DLD1 (cell line): ENCODE data around the gene KCNAB2.

ENCODE experiments used
- in situ Hi-C: cut with HindIII; loops from 2 replicates; pipeline ENCODE4 v1.10.0; 2017; ENCODE audit warnings: low sequenced_read_pairs

The KCNAB2 gene

DNA sequence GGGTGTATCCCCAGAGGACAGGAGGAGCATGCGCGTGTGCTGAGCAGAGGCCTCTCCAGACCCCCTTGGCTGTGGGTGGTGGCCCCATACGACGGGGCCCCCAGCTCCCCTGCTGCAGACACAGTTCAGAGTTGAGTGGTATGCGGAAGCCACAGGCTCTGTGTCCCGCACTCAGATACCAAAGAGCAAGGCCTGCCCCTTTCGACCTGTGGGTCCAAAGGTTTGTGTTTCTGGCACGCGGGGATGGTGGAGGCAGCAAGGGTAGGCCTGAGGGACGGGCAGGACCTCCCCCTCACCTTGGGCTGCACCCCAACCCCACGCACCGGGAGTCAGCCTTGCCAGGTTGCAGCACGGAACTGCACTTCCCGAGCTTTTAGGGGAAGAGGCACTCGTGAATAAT, at the start of gene KCNAB2:
TSS of gene KCNAB2 (plus strand) at position 328 of the 400 bp plus-strand sequence. CDS start 5,649 bp downstream, outside the sequence.
- in situ Hi-C loops: no loop called here

DNA sequence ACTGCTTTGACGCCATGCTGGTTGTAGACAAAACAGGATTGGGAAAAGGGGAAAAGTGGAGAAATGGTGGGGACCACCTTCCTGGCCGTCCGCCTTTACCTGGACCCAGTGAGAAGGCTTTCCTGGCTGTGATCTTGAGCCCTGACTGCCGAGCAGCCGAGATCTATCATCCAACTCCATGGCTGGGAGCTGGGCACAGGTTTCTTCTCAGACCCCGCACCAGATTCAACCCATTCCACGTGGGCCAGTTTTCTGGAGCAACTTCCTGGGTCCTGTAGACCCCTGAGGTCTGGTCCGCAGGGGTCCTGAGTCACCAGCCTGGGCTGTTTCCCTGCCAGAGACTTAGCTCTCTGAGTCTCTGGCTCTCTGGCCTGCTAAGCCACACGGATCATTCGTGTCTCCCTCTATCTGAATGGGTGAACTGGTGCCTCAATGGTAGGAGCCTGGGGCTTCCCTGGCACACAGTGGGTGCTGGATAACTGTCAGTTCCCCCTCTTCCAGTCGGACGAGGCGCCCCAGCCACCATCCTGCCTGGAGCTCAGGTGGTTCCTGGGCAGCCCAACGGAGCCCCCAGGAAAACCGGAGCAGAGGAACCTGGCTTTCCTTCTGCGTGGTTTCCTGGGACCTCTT, 48.9 kb upstream of the KCNAB2 start:
- in situ Hi-C loops: no loop called here

- in situ Hi-C loops: no loop called here
These were observed 48.4 kb upstream of the KCNAB2 start for GRCh38 chr1:5997316-5997715.

DNA sequence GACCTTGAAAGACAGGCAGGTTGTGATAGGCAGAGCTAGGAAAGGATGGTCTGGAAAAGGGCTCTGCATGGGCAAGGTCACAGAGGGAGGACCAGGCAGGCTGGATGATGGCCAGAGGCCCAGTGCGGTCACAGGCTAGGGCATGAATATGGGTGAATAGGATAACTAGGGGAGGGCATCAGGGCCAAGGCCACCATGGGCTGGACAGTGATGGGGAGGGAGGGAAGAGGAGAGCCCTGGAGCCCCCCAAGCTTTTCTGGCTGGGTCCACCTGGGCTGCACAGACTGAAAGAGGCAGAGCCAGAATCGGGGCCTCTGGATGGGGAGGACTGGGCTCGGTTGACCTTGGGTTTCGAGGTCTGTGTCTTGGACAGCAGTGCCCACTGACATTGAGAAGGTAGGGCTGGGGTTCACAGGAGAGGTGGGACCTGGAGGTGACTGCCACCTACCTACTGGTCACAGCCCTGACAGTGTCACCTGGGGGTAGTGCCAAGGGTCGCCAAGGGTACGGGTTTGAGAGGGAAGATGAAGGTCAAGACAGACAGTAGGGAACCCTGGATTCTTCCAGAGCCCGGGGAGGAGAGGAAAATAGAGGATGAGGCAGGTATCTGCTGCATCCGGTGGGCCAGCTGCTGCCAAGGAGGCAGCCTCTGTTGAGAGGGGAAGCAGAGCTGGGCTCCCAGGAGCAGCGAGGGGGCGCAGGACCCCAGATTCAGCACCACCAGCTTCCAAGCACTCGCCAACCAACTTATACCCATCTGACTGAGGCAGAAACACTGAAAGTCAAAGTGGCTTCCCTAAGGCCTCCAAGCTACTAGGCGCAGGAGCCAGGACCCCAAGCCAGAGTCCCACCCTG, 47.4 kb upstream of the KCNAB2 start:
- in situ Hi-C loops: no loop called here

DNA sequence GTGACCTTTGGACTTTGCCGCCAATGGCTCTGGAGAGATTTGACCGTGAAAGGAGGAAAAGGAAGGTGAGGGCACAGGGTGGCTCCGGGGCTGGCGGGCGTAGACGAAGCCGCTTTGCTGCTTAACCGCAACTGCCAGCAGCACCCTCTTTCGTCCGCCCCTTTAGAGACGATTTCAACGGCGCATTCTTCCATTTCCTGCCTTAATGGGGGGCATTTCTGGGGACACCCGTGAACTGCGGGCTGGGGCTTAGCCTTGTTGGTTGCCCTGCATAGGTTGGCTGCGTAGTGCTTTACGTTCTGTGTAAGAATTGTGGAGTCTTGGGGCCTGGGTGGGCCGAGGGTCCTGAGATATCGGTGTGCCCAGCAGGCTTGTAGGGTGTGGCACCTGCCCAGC, 46.8 kb upstream of the KCNAB2 start:
- in situ Hi-C loops: no loop called here

DNA sequence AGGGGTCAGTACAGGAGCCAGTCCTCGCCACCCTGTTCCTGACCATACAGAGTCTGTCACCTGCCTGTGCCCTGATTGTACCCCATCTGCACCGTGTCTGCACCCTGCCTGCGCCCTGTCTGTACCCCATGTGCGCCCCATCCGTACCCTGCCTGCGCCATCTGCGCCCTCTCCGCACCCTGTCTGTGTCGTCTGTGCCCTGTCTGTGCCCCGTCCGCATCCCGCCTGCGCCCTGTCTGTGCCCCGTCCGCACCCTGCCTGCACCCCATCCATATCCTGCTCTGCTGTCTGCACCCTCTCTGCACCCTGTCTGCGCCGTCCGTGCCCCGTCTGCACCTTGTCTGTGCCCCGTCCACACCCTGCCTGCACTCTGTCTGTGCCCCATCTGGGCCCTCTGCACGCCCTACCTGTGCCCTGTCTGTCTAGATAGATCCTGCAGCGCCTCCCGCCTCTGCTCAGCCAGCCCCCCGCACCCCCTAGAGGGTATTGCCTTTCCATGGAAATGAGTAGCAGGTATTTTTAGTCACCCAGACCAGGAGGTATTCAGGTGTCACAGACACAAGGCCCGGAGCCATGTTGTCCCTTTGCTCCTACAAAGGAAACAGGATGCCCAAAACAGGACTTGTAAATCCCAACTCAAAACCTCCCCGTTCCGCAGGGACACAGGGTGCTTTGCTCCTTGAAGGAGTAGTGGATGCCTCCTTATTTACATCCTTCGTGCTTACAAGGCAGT, 45.8 kb upstream of the KCNAB2 start:
- in situ Hi-C loops: no loop called here

- in situ Hi-C loops: no loop called here
These were observed 45.0 kb upstream of the KCNAB2 start for GRCh38 chr1:6000444-6001288.

DNA sequence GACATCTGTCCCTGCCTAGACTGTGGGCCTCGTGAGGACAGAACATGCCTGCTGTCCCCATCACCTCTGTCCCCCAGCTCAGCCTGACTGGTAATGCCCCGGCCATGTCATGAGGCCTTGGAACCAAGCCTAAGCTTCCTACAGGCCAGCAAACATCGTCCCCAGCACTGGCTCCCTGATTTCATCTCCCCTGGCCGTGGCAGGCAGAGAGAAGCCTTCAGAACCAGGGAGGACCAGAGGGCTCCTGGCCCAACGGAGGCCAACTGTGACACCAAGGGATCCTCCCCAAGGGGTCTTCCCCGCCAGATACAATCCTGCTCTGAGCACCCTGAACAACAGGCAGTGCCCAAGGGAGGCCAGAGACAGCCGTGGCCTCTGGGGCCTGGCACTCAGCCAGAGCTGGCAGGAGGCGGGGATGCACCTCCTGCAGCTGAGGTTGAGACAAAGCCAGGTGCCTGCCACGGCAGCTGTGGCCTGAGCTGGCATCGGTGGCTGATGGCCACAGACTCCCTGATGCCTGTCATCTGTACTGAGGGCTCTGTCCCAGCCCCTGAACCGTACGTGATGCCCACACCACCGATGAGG, 43.6 kb upstream of the KCNAB2 start:
- in situ Hi-C loops: no loop called here

DNA sequence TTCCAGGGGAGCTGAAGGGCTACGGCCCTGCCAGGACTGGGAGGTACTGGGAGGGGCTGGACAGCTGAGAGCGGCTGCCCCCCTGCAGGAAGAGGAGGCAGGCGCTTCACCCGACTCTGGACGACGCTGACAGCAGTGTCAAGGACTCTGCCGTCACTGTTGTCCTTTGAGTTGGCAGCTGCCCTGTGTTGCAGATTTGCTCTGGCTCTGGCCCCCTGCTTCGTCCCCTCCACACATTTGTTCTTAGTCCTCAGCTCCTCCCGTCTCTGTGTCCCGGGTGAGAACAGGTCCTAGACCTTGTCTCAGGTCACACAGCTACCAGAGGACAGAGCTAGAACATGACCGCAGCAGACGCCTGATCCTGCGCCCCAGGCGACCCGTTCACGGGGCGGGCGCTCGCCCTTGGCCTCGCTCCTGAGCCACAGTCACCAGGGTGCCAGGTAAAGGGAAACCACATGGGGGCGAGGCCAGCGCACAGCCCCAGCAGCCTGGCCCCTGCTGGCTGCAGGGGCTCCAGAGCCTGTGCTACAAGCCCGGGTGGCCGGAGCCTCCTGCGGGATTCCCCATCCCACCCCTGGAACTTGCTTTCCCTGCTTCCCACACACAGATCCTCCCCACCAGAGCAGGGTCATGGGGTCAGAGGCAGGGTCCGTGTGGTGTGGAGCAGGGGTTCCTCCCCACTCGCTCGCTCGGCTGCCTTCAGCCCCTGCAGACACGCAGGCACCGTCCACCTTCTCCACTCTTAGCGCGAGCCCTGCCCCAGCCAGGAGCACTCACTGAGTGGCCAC, 42.8 kb upstream of the KCNAB2 start:
- in situ Hi-C loops: no loop called here

DNA sequence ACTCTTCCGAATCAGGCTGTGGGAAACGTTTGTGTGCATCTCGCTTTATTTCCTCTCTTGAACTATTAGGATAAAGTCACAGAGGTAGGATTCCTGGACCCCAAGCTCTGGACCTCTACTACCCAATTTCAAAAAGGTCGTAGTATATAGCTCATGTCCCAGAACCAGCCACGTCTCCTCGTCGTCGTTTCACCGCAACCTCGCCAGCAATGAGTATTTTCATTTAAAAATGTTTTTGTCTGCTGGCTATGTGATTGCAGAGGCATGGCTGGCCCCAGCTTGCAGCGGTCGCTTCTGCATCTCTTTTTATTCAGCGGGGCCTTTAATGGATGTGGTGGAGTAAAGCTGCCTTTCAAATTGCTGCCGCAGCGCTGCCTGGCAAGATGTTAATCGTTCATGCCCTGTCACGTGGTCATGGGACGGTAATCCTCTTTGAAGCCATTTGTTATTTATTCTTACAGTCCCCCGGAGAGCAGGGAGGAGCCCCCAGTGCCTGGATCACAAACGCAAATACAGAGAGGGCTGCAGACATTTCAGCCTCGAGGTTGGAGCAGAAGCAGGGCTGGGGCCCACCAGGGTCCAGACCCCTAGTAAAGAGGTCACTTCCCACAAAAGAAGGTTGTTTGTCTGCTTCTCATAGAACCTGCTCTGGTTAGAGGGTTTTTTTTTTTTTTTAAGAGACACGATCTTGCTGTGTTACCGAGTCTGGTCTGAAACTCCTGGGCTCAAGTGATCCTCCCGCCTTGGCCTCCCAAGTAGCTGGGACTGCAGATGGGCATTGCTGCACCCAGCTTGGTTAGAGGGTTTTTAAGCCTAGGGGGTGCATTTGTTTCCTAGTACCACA, 41.9 kb upstream of the KCNAB2 start:
- in situ Hi-C loops: no loop called here

GRCh38 chr1:6004412-6005123, 41.1 kb upstream of the KCNAB2 start:
- in situ Hi-C loops: no loop called here

DNA sequence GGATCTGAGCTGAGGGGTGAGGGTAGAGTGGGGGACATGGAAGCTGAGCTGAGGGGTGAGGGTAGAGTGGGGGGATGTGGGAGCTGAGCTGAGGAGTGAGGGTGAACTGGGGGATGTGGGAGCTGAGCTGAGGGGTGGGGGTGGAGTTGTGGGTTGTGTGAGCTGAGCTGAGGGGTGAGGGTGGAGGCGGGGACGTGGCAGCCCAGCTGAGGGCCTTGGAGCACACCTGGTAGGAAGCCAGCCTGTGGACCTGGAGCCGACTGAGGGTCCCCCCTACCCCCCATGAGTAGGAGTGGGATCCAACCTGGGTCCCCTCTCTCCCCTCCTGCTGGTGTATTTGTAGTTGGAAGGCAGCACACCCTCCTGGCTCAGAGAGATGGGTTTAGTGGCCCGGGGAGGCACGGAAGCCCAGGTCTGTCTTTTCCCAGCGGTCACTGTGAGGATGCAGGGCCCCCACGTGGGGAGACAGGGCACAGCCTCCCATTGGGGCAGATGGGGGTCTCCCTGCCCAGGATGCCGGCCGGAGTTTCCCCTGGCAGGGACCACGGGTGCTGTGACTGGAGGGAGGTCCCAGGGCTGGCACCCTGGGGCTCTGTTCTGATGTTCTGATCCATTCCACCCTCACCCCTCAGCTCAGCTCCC, 40.3 kb upstream of the KCNAB2 start:
- in situ Hi-C loops: no loop called here

GRCh38 chr1:6006882-6007281, 38.8 kb upstream of the KCNAB2 start:
- in situ Hi-C loops: no loop called here

- in situ Hi-C loops: no loop called here
These were observed 38.2 kb upstream of the KCNAB2 start for GRCh38 chr1:6007318-6008083.

- in situ Hi-C loops: no loop called here
These were observed 37.6 kb upstream of the KCNAB2 start for GRCh38 chr1:6008084-6008415.

DNA sequence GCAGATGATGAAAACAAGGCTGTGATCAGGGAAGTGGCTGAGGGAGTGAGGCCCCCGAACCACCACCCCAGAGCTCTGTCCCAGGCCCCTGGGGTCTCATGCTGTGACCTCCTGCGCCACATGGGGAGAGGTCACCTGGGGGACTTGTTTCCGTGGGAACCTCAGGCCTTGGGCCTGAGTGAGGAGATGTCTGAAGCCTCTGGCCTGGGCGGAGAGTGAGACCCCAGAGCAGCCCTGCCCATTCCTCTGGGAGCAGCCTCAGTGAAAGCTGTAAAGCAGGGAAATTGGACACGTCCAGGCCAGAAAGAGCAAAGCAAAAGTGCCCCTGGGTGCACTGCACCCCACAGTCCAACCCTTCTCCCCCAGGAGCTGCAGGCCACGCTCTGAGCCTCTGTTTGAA, 37.0 kb upstream of the KCNAB2 start:
- in situ Hi-C loops: no loop called here
